ENCODE results near the gene HES2.
"Not testable (repeated sequence)": the region's sequence is repeated elsewhere in the genome, so short reads cannot be mapped to it uniquely, and the experiment has no call there.

Gene HES2

GRCh38 chr1:6454856-6455751 is 35.4 kb upstream of the HES2 start:
- Histone ChIP-seq H3K27me3 (replicated peaks; ENCODE audit: control insufficient read depth, insufficient read depth, low read length, poor library complexity, severe bottlenecking) (no peaks in the 10 kb centered on the region), H3K27ac (ENCODE audit: insufficient read depth, low read length, poor library complexity, severe bottlenecking) (no peak overlapping the region), H3K4me1 (ENCODE audit: control insufficient read depth, insufficient read depth, low read length, poor library complexity, severe bottlenecking) (peaks cover 21% of the 10 kb centered on the region), H3K4me3 (ENCODE audit: insufficient read depth, low read depth, low read length, poor library complexity, severe bottlenecking) (no peak overlapping the region), H3K9me3 (ENCODE audit: control insufficient read depth, low read length) (no peaks in the 10 kb centered on the region), H3K36me3 (ENCODE audit: control insufficient read depth, insufficient read depth, low read length) (no peaks in the 10 kb centered on the region)
- peak in 2 of 3 donors; percentile 38 for DNase-seq

- not testable (repeated sequence) for H3K27me3 ChIP-seq (replicated peaks; ENCODE audit: control insufficient read depth, insufficient read depth, low read length, poor library complexity, severe bottlenecking)
Observed at GRCh38 chr1:6453895-6454855, 34.5 kb upstream of the HES2 start.

GRCh38 chr1:6450943-6451373 is 31.2 kb upstream of the HES2 start:
- Histone ChIP-seq H3K4me1 (ENCODE audit: control insufficient read depth, insufficient read depth, low read length, poor library complexity, severe bottlenecking) (peaks cover 33% of the 10 kb centered on the region), H3K4me3 (ENCODE audit: insufficient read depth, low read depth, low read length, poor library complexity, severe bottlenecking) (no peak overlapping the region), H3K27ac (ENCODE audit: insufficient read depth, low read length, poor library complexity, severe bottlenecking) (no peak overlapping the region), H3K36me3 (ENCODE audit: control insufficient read depth, insufficient read depth, low read length) (no peaks in the 10 kb centered on the region), H3K27me3 (replicated peaks; ENCODE audit: control insufficient read depth, insufficient read depth, low read length, poor library complexity, severe bottlenecking) (peaks cover 19% of the 10 kb centered on the region), H3K9me3 (ENCODE audit: control insufficient read depth, low read length) (no peaks in the 10 kb centered on the region)
- no peak for DNase-seq

More at GRCh38 chr1:6453895-6454855, 34.5 kb upstream of the HES2 start:
- H3K4me1 ChIP-seq (ENCODE audit: control insufficient read depth, insufficient read depth, low read length, poor library complexity, severe bottlenecking), result peaks cover 11% of the 10 kb centered on the region
- not testable (repeated sequence) for H3K36me3 ChIP-seq (ENCODE audit: control insufficient read depth, insufficient read depth, low read length); H3K27ac ChIP-seq (ENCODE audit: insufficient read depth, low read length, poor library complexity, severe bottlenecking); H3K4me3 ChIP-seq (ENCODE audit: insufficient read depth, low read depth, low read length, poor library complexity, severe bottlenecking); H3K9me3 ChIP-seq (ENCODE audit: control insufficient read depth, low read length); DNase-seq

GRCh38 chr1:6450486-6450885 is 30.8 kb upstream of the HES2 start:
- not testable (repeated sequence) for DNase-seq; H3K36me3 ChIP-seq (ENCODE audit: control insufficient read depth, insufficient read depth, low read length); H3K9me3 ChIP-seq (ENCODE audit: control insufficient read depth, low read length); H3K27ac ChIP-seq (ENCODE audit: insufficient read depth, low read length, poor library complexity, severe bottlenecking); H3K4me3 ChIP-seq (ENCODE audit: insufficient read depth, low read depth, low read length, poor library complexity, severe bottlenecking)
- Histone ChIP-seq H3K4me1 (ENCODE audit: control insufficient read depth, insufficient read depth, low read length, poor library complexity, severe bottlenecking) (peaks cover 30% of the 10 kb centered on the region), H3K27me3 (replicated peaks; ENCODE audit: control insufficient read depth, insufficient read depth, low read length, poor library complexity, severe bottlenecking) (peaks cover 19% of the 10 kb centered on the region)

GRCh38 chr1:6450005-6450450 is 30.3 kb upstream of the HES2 start:
- no peak overlapping the region for H3K4me3 ChIP-seq (ENCODE audit: insufficient read depth, low read depth, low read length, poor library complexity, severe bottlenecking)

GRCh38 chr1:6448749-6449631 is 29.3 kb upstream of the HES2 start:
- Histone ChIP-seq H3K9me3 (ENCODE audit: control insufficient read depth, low read length) (no peaks in the 10 kb centered on the region), H3K36me3 (ENCODE audit: control insufficient read depth, insufficient read depth, low read length) (no peaks in the 10 kb centered on the region), H3K4me3 (ENCODE audit: insufficient read depth, low read depth, low read length, poor library complexity, severe bottlenecking) (no peak overlapping the region), H3K27ac (ENCODE audit: insufficient read depth, low read length, poor library complexity, severe bottlenecking) (no peak overlapping the region), H3K27me3 (replicated peaks; ENCODE audit: control insufficient read depth, insufficient read depth, low read length, poor library complexity, severe bottlenecking) (peaks cover 19% of the 10 kb centered on the region), H3K4me1 (ENCODE audit: control insufficient read depth, insufficient read depth, low read length, poor library complexity, severe bottlenecking) (peaks cover 23% of the 10 kb centered on the region)
- DNase-seq, result peak in 2 of 3 donors; percentile 25 to 30

More at GRCh38 chr1:6450005-6450450, 30.3 kb upstream of the HES2 start:
- Histone ChIP-seq H3K27ac (ENCODE audit: insufficient read depth, low read length, poor library complexity, severe bottlenecking) (no peak overlapping the region), H3K9me3 (ENCODE audit: control insufficient read depth, low read length) (no peaks in the 10 kb centered on the region), H3K27me3 (replicated peaks; ENCODE audit: control insufficient read depth, insufficient read depth, low read length, poor library complexity, severe bottlenecking) (peaks cover 19% of the 10 kb centered on the region), H3K36me3 (ENCODE audit: control insufficient read depth, insufficient read depth, low read length) (no peaks in the 10 kb centered on the region), H3K4me1 (ENCODE audit: control insufficient read depth, insufficient read depth, low read length, poor library complexity, severe bottlenecking) (peaks cover 28% of the 10 kb centered on the region)
- DNase-seq, result no peak

- peak; percentile 53 to 55 (median 53) for DNase-seq
- Histone ChIP-seq H3K4me1 (ENCODE audit: control insufficient read depth, insufficient read depth, low read length, poor library complexity, severe bottlenecking) (peaks cover 23% of the 10 kb centered on the region), H3K9me3 (ENCODE audit: control insufficient read depth, low read length) (no peaks in the 10 kb centered on the region), H3K27me3 (replicated peaks; ENCODE audit: control insufficient read depth, insufficient read depth, low read length, poor library complexity, severe bottlenecking) (peaks cover 19% of the 10 kb centered on the region), H3K4me3 (ENCODE audit: insufficient read depth, low read depth, low read length, poor library complexity, severe bottlenecking) (peak overlapping the region; percentile 61), H3K27ac (ENCODE audit: insufficient read depth, low read length, poor library complexity, severe bottlenecking) (no peak overlapping the region), H3K36me3 (ENCODE audit: control insufficient read depth, insufficient read depth, low read length) (no peaks in the 10 kb centered on the region)
Observed at GRCh38 chr1:6447818-6448748, 28.4 kb upstream of the HES2 start.

- Histone ChIP-seq H3K27ac (ENCODE audit: insufficient read depth, low read length, poor library complexity, severe bottlenecking) (no peak overlapping the region), H3K9me3 (ENCODE audit: control insufficient read depth, low read length) (no peaks in the 10 kb centered on the region), H3K36me3 (ENCODE audit: control insufficient read depth, insufficient read depth, low read length) (no peaks in the 10 kb centered on the region), H3K4me3 (ENCODE audit: insufficient read depth, low read depth, low read length, poor library complexity, severe bottlenecking) (peak overlapping the region; percentile 61), H3K27me3 (replicated peaks; ENCODE audit: control insufficient read depth, insufficient read depth, low read length, poor library complexity, severe bottlenecking) (peaks cover 19% of the 10 kb centered on the region), H3K4me1 (ENCODE audit: control insufficient read depth, insufficient read depth, low read length, poor library complexity, severe bottlenecking) (peaks cover 23% of the 10 kb centered on the region)
- DNase-seq, result no peak
Observed at GRCh38 chr1:6447016-6447817, 27.5 kb upstream of the HES2 start.
